Fibroblast of lung (primary cell): Measurements from ENCODE around the gene ASXL2.

Experiments
- EZH2 ChIP-seq: IDR thresholded peaks from 2 replicates; pipeline ENCODE4 v1.5.1; 2012; ENCODE audit warnings: low read length, control low read depth, mild to moderate bottlenecking; ENCODE audit errors: missing control alignments
- TF ChIP-seq, protein P1 (sequence below), 2 donors: IDR thresholded peaks in 1 of 2; conservative IDR thresholded peaks in 1 of 2; 1 replicate in 1 of 2; 2 replicates in 1 of 2; pipeline ENCODE4 v1.5.1; 2011 to 2012; ENCODE audit warnings: low read length in 2 of 2, control low read depth in 1 of 2, inconsistent platforms in 1 of 2, low read depth in 1 of 2, mild to moderate bottlenecking in 1 of 2

DNA sequence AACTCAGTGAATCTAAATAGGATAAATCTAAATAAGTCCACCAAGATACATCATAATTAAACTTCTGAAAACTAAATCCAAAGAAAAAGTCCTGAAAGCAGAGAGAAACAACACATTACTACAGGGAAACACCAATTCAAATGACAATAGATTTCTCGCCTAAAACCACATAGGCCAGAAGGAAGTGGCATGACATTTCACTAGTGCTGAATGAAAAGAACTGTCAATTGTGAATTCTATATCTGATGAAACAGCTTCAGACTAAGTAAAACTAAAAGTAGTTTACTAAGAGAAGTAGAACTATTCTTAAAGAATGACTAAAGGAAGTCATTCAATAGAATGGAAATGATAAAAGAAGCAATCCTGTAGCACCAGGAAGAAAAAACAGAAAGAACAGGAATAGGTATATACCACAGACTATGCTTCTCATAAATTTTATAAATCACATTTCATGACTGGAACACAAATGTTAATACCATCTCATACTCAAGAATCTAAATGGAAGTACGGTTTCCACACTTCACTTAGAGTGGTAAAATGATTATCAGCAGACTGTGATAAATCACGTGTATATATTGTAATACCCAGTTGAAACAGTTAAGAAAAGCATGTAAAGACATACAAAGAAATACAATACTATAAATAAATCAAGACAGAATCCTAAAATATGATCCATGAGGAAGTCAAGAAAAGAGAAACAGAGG lies 46.4 kb downstream of the ASXL2 start:
- TF ChIP-seq, protein P1, sequence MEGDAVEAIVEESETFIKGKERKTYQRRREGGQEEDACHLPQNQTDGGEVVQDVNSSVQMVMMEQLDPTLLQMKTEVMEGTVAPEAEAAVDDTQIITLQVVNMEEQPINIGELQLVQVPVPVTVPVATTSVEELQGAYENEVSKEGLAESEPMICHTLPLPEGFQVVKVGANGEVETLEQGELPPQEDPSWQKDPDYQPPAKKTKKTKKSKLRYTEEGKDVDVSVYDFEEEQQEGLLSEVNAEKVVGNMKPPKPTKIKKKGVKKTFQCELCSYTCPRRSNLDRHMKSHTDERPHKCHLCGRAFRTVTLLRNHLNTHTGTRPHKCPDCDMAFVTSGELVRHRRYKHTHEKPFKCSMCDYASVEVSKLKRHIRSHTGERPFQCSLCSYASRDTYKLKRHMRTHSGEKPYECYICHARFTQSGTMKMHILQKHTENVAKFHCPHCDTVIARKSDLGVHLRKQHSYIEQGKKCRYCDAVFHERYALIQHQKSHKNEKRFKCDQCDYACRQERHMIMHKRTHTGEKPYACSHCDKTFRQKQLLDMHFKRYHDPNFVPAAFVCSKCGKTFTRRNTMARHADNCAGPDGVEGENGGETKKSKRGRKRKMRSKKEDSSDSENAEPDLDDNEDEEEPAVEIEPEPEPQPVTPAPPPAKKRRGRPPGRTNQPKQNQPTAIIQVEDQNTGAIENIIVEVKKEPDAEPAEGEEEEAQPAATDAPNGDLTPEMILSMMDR (conservative IDR thresholded peaks at IDR 0.05 in 1 of 2, IDR thresholded peaks at IDR 0.05 in 1 of 2; ENCODE audit: low read depth in 1 of 2, low read length in 2 of 2): no peak
- no peak for TF ChIP-seq EZH2
